ENCODE measurements around the gene RTKN. TPM values are rescaled to one million over a fixed set of nuclear protein-coding genes. Genes with fewer than 3 reads are reported as not detected.

The RTKN gene
- total RNA-seq, 1 experiment from 2014 or later: 83.1 TPM

DNA sequence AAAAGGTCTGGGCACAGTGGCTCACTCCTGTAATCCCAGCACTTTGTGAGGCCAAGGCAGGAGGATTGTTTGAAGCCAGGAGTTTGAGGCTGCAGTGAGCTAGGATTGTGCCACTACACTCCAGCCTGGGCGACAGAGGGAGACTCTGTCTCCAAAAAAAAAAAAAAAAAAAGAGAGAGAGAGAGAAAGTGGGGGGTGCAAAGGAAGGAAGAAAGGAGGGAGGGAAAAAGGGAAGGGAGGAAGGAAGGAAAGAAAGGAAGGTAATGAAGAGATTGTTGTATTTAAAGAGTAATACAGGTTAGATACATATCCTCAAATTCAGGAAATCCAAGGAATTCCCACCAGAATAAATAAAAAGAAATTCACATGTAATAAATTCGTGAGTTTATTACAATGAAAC is 39.8 kb downstream of the RTKN start:
- ATAC-seq (no peak), DNase-seq (ENCODE audit: low read depth, low spot score) (no peak)
- no peak for TF ChIP-seq POLR2AphosphoS5 (IDR thresholded peaks at IDR 0.05; ENCODE audit: low read depth, low read length)
- no peak for TF ChIP-seq SIN3A (IDR thresholded peaks at IDR 0.05; ENCODE audit: borderline replicate concordance, insufficient read depth, low read depth, low read length)
- TF ChIP-seq TCF7L2 (IDR thresholded peaks at IDR 0.05; ENCODE audit: low read depth, low read length): no peak
- TF ChIP-seq, protein P1, sequence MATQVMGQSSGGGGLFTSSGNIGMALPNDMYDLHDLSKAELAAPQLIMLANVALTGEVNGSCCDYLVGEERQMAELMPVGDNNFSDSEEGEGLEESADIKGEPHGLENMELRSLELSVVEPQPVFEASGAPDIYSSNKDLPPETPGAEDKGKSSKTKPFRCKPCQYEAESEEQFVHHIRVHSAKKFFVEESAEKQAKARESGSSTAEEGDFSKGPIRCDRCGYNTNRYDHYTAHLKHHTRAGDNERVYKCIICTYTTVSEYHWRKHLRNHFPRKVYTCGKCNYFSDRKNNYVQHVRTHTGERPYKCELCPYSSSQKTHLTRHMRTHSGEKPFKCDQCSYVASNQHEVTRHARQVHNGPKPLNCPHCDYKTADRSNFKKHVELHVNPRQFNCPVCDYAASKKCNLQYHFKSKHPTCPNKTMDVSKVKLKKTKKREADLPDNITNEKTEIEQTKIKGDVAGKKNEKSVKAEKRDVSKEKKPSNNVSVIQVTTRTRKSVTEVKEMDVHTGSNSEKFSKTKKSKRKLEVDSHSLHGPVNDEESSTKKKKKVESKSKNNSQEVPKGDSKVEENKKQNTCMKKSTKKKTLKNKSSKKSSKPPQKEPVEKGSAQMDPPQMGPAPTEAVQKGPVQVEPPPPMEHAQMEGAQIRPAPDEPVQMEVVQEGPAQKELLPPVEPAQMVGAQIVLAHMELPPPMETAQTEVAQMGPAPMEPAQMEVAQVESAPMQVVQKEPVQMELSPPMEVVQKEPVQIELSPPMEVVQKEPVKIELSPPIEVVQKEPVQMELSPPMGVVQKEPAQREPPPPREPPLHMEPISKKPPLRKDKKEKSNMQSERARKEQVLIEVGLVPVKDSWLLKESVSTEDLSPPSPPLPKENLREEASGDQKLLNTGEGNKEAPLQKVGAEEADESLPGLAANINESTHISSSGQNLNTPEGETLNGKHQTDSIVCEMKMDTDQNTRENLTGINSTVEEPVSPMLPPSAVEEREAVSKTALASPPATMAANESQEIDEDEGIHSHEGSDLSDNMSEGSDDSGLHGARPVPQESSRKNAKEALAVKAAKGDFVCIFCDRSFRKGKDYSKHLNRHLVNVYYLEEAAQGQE (IDR thresholded peaks at IDR 0.05; ENCODE audit: insufficient read depth in 1 of 2, low read depth in 2 of 2, low read length in 1 of 2): no peak
- TF ChIP-seq, protein P2, sequence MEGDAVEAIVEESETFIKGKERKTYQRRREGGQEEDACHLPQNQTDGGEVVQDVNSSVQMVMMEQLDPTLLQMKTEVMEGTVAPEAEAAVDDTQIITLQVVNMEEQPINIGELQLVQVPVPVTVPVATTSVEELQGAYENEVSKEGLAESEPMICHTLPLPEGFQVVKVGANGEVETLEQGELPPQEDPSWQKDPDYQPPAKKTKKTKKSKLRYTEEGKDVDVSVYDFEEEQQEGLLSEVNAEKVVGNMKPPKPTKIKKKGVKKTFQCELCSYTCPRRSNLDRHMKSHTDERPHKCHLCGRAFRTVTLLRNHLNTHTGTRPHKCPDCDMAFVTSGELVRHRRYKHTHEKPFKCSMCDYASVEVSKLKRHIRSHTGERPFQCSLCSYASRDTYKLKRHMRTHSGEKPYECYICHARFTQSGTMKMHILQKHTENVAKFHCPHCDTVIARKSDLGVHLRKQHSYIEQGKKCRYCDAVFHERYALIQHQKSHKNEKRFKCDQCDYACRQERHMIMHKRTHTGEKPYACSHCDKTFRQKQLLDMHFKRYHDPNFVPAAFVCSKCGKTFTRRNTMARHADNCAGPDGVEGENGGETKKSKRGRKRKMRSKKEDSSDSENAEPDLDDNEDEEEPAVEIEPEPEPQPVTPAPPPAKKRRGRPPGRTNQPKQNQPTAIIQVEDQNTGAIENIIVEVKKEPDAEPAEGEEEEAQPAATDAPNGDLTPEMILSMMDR (IDR thresholded peaks at IDR 0.05): no peak
- H3K27me3 ChIP-seq (ENCODE audit: control insufficient read depth, insufficient read depth, low read length): no peaks in the 10 kb centered on the region
- no peaks in the 10 kb centered on the region for H3K4me1 ChIP-seq (ENCODE audit: control insufficient read depth, insufficient read depth, low read length)
- H3K4me3 ChIP-seq (ENCODE audit: low read depth in 2 of 2, low read length in 2 of 2): no peak overlapping the region
- ChIA-PET POLR2A (no interaction called here), CTCF (no interaction called here)
- no peaks in the 10 kb centered on the region for H3K9me3 ChIP-seq (ENCODE audit: control insufficient read depth, insufficient read depth, low read depth, low read length)
- H3K36me3 ChIP-seq (ENCODE audit: control insufficient read depth, insufficient read depth, low read length): no peaks in the 10 kb centered on the region
- no peak overlapping the region for H3K27ac ChIP-seq (ENCODE audit: low read length)
- intact Hi-C loops (cut with micrococcal nuclease; ENCODE audit: unreplicated experiment) (no loop called here), in situ Hi-C loops (cut with HindIII; ENCODE audit: low pct_unique_long_range_greater_than_20kb, low sequenced_read_pairs) (no loop called here)
- no TSS peak for BruUV-seq (replicated peaks)

DNA sequence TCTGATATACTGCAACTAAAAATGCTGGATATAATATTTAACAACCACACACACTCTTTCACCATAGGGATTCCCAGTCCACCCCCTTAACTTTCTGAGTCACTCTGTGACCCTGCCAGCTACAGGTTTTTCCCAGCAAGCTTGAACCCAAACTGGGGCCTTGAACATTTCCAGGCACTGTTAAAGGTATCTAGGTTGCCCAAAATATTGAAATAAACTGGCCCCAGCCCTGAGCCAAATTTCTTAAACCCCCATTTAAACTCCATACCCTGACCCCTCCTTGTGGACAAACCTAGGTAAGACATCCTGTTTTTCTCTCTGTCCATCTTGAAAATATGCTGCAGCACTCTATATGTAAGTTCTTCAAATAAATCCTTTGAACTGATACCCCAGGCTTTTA is 42.0 kb downstream of the RTKN start:
- no peak for DNase-seq (ENCODE audit: low read depth, low spot score)
- intact Hi-C loops (cut with micrococcal nuclease; ENCODE audit: unreplicated experiment): no loop called here

More for the DNA sequence above, 42.0 kb downstream of the RTKN start:
- in situ Hi-C loops (cut with HindIII; ENCODE audit: low pct_unique_long_range_greater_than_20kb, low sequenced_read_pairs): no loop called here
- ATAC-seq: peak; percentile 73; the same call in 1 of the 2 replicates
- no peaks in the 10 kb centered on the region for H3K36me3 ChIP-seq (ENCODE audit: control insufficient read depth, insufficient read depth, low read length)
- BruUV-seq (replicated peaks): no TSS peak
- H3K9me3 ChIP-seq (ENCODE audit: control insufficient read depth, insufficient read depth, low read depth, low read length): no peaks in the 10 kb centered on the region
- ChIA-PET POLR2A (no interaction called here), CTCF (no interaction called here)
- no peaks in the 10 kb centered on the region for H3K4me1 ChIP-seq (ENCODE audit: control insufficient read depth, insufficient read depth, low read length)
- H3K4me3 ChIP-seq (ENCODE audit: low read depth in 2 of 2, low read length in 2 of 2): no peak overlapping the region
- H3K27me3 ChIP-seq (ENCODE audit: control insufficient read depth, insufficient read depth, low read length): no peaks in the 10 kb centered on the region
- no peak overlapping the region for H3K27ac ChIP-seq (ENCODE audit: low read length)
- no peak for TF ChIP-seq SIN3A (IDR thresholded peaks at IDR 0.05; ENCODE audit: borderline replicate concordance, insufficient read depth, low read depth, low read length)
- TF ChIP-seq, protein P2 (IDR thresholded peaks at IDR 0.05): peak; percentile 68
- TF ChIP-seq, protein P1 (IDR thresholded peaks at IDR 0.05; ENCODE audit: insufficient read depth in 1 of 2, low read depth in 2 of 2, low read length in 1 of 2): no peak
- TF ChIP-seq TCF7L2 (IDR thresholded peaks at IDR 0.05; ENCODE audit: low read depth, low read length): no peak
- no peak for TF ChIP-seq POLR2AphosphoS5 (IDR thresholded peaks at IDR 0.05; ENCODE audit: low read depth, low read length)

Measured in Panc1 (cell line).